AG08395 (cell line): ENCODE data around the gene AKNAD1.
"Not testable (repeated sequence)": the region's sequence is repeated elsewhere in the genome, so short reads cannot be mapped to it uniquely, and the experiment has no call there.

Source experiments
- DNase-seq: peaks from one replicate; pipeline ENCODE4 v3.0.0; 2012; ENCODE audit warnings: mixed read lengths, low spot score

The AKNAD1 gene, protein sequence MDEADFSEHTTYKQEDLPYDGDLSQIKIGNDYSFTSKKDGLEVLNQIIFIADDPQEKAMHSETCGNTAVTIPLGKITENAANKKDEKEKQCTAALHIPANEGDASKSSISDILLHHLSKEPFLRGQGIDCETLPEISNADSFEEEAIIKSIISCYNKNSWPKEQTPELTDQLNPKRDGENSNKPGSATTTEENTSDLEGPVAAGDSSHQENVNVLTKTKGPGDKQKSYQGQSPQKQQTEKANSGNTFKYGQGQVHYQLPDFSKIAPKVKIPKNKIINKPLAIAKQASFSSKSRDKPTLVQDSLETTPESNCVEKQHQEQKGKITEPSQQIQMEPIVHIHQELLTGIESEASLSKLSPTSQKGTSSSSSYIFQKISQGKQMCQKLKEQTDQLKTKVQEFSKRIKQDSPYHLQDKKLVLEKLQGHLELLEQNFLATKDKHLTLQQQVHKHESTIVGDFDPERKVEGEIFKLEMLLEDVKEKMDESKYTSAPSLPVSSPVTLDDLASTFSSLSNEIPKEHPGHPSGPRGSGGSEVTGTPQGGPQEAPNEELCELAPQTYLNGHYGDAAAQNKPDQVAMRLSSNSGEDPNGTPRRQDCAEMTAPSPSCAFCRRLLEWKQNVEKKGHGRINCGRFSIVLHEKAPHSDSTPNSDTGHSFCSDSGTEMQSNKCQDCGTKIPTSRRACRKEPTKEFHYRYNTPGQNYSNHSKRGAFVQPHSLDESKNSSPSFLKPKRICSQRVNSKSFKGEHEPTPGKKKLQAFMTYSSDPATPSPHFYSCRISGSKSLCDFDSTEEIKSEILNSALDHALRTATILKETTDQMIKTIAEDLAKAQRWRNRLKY

DNA sequence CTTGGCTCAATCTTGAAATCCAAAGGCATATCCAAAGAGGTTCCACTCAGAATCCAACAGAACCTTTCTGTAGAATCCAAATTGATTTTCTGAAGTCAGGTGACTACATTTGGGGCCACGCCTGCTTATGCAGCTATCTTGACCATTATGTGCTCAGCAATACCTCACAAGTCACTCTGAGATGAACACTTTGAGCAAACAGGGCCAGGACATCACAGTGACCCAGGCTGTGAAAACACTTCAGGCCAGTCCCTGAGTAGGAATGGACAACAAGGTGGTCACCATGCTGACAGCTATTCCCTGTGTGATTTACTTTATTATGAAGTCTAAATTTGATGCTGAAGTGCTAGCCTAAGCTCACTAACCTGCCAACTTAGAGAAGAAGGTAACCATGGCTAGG lies at the start of gene AKNAD1:
Gene AKNAD1 (minus strand): TSS at position 101 of the 400 bp plus-strand sequence. CDS start 4,430 bp downstream, outside the sequence.
- no peak for DNase-seq

DNA sequence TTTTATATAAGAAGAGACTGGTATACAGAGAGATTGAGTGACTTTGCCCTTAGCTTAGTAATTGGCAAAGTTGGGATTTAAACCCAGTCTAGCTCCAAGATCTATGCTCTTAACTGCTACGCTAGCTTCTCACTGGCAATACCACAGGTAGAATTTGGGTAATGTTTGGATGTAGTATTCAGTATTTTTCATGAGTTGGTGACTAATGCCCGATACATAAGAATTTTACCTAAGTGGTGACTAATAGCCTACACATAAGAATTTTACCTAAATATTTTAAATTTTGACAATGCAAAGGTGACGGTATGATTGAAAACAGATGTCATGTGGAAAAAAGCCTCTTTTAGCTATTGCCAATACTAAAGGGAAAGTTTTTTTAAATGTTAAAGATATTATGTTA lies 44.2 kb upstream of the AKNAD1 start:
- DNase-seq, result no peak

DNA sequence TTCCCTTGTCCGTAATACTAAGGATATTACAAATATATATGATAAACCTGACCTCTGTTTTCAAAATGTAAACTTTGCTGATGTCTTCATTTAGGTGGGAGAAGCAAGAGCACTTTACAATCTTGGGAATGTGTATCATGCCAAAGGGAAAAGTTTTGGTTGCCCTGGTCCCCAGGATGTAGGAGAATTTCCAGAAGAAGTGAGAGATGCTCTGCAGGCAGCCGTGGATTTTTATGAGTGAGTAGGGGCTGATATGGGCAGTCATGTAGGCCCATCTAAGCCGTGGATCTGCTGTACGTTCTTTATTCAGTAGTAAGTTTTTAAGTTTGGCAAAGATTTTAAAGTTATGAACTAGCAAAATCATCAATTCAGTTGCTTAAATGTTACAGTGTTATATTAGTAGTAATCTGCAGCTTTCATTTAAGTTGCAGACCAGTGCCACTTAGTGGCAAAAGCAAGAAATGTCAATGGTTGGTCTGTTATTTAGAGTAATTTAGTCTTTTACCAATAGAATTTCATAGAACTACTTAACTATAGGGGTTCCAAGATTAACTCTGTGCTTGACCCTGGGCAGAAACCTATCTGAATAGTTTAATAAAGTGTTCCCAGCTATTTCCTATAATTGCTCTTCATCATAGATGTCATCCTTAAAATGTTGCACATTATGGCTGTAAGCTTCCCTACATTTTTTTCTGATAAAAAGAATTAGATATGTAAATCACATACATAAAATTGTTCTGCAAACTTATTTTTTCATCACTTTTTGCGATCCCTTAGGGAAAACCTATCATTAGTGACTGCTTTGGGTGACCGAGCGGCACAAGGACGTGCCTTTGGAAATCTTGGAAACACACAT lies 41.2 kb upstream of the AKNAD1 start:
- peak; percentile 65 for DNase-seq

DNA sequence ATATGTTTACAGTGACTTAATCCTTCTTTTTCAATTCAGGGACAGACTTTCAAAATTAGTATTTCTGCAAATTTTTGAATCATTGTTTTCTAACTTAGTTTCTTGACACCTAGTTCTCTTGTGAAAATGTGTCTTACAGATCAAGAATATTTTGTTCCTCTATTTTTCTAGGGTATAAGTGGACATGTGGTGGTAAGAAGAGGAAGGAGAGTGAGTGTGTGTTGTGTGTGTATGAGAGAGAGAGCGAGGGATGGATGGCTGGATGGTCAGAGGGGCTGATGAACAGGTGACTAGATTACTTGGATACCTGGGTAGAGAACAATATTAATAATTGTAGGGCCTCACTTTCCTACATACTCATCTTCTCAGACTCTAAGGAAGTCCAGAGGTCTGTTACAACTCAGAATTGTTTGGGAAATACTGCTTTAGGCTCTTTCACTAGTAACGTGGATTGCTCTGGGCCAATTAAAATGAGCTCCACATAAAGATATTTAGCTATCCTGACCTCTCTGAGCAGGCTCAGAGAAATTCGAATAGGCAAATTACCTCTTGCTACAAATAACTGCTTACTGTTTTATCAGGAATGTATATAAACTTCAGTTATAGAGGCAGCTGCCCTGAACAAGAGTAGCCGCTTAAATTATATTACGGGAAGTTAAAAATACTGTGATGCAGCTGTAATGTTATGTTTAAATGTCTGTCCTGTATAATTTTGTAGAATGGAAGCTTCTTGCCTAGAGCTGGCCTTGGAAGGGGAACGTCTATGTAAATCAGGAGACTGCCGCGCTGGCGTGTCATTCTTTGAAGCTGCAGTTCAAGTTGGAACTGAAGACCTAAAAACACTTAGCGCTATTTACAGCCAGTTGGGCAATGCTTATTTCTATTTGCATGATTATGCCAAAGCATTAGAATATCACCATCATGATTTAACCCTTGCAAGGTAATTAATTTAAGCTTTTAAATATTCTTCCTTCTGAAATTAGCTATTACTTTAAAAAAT lies 39.6 kb upstream of the AKNAD1 start:
- peak; percentile 22 for DNase-seq

DNA sequence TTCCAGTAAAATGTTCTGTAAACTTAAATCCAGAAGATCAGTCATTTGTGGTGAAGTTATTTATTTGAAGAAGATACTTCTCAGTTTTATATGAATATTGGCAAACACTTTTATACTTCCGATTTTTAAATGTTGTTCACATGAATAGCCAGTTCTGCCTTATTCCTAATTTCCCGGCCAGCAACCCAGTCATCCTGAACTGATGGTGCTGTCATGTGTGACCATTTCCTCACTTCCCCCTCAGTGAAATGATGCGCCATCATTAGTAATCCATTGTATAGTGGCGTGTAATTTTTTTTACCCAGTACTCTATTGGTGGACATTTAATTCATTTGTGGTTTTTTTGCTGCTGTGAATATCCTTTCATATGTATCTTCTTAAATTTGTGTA lies 36.2 kb upstream of the AKNAD1 start:
- no peak for DNase-seq

DNA sequence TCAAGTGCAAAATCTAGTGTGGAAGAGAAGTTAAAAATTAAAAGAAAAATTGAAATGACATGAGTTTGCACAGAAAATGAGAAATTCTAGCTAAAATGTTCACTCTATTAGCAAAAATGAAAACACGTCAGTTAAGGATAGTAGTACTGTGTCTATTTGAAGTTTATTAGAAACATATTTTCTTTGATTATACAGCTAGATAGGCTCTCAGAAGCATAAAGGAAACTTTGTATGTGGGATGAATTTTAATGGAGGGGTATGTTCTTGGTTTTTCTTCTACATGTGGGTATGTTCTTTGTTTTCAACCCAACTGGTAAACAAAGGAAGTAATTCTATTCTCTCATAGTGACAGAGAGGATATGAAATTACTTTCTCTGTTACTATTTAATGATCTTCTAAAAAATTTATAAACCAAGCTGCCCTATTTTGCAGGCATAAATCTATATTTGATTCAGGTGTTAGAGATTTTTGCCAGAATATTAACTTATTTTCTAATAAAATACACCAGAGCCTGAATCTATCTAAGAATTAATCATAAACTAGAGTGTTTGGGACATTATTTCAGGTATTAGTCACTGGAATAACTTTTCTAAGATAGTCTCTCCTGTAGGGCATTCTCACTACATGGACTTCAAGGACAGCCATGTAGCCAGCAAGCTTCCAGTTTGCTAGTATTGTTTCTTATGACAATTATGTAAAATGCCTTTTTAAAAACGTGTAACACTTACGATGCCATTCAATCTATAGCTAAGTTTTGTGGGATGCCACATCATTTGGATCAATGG lies 35.7 kb upstream of the AKNAD1 start:
- DNase-seq, result no peak

DNA sequence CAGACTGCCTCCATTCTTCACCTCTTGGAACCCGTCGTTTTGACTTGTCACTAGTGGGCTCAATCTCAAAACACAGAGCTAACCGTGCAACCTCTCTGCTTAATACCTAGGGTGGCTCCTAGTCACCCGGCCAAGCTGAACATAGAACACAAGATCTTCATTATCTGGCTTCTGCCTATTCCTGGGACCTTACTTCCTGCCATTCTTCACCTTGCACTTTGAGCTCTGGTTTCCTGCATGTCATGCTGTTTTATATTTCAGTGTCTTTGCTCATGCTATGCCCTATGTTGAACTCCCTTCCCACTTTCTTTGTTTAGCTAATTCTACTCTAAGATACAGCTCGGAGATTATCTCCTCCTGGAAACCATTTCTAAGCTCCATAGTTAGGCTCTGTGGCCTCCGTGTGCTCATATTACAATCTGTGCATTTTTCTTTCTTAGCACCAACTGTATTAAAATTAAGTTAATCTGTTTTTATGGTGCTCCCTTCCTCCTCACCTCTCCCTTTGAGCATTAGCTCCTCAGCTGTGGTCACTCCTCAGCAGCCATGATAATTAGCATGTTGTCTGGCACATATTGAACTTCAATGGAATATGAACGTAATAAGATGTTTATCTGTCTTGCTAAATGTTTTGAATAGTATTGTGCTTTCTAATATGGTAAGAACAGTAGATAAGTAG lies 33.0 kb upstream of the AKNAD1 start:
- no peak for DNase-seq

DNA sequence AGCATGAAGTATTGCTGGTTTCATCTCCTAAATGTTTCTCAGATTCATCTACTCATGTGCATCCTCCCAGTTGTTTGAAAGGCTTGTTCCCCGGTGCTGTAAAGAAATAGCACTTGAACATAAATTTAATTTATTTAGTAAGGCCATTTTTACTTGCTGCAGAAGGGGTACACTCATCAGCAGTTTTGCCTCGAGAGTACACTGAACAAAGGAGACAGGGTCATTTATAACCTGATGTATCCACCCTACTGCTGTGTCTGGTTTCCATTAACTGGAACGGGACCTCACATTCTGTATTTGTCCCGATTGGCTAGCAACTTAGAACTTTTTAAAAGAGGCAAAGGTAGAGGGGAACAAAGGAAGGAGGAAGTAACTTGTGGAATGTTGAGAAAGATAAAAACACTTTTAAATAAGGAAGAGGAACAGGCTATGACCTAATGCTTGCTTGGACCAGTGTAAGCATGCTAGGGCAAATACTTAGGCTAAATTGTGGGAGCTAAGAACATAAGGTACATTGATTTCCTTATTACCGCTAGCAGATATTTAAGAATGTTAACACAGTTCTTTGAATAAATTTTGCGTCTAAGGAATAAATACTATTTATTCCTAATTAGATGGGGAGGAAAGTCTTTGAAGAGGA lies 32.2 kb upstream of the AKNAD1 start:
- not testable (repeated sequence) for DNase-seq

DNA sequence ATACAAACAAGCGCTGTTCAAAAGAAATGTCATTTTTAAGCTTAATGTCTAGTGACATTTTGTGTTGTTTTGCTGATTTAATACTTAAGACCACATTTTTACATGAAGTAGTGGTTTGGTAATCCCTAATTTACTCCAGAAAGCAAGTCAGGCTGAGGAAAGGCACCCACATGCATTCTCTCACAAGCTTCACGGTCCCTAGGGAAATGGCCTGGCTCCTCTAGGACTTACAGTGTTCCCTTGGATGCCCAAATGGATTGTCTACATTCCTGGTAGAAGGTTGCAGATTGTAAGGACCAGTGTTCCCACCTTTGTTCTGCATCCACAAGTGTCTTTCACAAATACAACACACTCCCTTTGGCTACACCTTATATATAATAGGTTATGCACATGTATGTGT lies 29.4 kb upstream of the AKNAD1 start:
- DNase-seq, result no peak

DNA sequence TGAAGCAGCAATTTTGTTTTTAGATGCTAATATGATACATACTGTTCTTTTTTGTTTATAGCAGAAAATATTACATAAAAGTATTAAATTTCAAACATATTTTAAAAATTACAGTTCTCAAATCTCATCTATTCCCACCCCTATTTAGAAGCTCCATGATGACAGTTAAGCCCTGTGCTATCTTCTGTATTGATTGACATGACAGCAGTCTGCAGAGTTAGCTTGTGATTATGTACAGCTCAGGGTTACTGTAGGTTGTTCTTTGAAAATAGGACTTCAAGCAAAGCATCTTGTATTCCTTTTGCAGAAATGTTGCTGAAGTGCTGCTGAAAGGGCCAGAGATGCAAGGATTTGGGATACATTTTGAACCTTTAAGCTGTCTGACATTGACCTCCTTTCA lies 28.1 kb upstream of the AKNAD1 start:
- DNase-seq, result no peak

DNA sequence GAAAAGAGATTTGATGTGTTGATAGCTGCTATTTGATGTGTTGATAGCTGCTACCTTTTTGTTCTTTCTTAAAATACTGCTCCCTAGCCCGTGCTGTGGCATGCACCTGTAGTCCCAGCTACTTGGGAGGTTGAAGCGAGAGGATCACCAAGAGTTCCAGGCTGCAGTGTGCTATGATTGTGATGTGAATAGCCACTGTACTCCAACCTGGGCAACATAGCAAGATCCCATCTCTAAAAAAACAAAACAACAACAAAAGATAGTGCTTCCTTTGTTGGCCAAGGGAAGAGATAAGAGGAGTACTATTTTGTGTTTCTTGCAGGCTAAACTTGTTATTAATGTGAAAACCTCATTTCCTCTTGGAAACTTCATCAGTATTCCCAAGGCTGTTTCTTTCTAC lies 25.9 kb upstream of the AKNAD1 start:
- no peak for DNase-seq

DNA sequence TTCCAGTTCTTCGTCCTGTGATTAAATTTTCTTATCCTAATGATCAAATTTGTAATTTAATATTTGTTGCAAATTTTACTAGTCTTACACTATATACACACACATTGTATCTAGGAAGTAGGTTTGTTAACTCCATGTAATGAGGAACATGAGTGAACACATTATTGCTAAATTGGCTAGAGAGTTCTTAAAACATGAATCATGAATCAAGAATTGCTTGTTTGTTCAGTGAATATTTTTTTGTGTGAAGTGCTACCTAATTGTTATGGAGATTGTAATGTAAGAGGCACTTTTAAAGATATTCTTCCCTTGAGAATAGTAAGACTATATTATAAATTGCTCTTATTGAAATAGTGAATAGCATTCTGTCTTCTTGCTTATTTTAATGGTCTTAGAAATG lies 24.5 kb upstream of the AKNAD1 start:
- DNase-seq, result peak; percentile 40

DNA sequence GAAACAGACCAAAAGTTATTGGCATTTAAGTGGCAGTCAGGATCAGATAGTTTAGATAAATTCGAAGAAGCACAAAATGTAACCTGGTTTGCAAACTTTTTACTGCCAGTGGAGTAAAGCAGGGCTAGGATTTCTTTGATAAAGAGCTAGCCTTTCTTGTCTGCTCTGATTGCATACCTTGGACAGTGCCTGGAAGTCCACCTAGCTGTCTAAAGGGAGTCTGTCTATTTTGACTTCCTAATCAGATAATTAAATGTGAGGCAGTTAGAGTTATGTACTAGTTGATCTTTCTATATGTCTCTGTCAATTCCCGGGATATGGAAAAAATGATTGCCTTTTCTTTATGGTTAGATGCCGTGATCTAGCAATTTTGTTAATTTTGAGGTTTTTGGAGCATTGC lies 24.0 kb upstream of the AKNAD1 start:
- DNase-seq, result no peak

DNA sequence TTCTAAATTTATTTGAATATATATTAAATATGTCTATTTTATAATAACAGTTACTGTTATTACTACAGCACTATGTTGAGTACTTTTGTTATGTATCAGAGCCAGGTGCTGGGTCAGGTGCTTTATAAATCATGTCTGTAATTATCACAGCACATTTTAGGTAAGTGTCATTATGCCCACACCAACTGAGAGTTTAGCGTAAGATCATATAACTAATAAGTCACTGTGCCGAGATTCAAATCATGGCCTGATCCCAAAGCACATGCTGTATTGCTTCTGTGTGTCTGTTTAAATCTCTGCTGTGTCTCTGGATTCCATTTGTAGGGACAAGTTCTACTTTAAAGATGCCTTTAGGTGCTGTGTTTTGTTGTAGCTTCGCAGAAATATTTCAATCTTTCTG lies 21.8 kb upstream of the AKNAD1 start:
- DNase-seq, result peak; percentile 9

DNA sequence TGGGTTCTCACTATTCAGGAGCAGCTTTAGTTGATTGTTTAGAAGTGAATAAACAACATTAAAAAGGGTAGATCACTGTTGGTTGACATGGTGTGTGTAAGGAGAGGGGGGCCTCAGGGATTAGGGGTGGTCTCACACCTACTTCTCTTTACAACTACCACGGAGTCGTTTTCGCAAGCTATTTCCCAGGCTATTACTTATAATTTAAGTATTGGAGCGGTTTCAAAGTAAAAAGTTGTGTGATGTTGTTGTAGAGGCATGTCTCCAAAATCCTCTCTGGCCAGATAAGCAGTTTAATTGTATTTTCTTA lies 21.2 kb upstream of the AKNAD1 start:
- no peak for DNase-seq

DNA sequence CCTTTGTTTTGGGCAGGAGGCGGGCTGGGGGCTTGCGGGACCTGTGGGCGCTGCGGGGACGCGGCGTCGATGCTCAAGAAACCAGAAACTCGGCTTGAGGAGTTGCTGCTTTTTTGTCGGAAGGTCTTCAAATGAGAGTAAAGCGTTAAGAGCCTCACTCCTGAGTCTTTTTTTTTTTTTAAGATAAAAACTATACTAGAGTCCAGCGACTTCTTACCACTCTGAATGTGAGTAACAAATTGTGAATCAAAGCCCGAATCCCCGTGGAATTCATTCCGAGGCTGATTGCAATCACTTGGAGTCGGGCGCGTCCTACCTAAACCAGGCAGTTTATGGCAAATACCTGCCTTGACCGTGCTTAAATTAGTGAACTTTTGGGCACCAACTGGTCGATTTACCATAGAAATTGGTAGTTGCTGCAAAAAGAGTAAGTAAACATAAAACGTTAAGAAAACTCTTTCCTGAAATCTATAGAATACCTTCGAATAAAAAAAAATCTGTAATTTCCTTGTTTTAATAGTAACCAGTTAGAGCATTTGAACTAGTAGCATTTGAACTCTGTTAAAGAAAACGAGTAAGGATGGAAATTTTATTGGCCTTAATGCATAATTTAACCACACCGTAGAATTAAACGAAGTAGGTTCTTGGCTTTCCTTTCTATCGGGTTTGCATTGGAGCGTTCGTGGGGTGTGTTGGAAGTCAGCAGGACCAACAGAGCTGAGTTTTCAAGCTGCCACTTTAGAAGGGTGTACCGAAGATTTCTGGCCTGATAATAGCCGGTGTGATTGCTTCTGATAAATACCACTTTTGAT lies 20.7 kb upstream of the AKNAD1 start:
- DNase-seq, result peak; percentile 34

DNA sequence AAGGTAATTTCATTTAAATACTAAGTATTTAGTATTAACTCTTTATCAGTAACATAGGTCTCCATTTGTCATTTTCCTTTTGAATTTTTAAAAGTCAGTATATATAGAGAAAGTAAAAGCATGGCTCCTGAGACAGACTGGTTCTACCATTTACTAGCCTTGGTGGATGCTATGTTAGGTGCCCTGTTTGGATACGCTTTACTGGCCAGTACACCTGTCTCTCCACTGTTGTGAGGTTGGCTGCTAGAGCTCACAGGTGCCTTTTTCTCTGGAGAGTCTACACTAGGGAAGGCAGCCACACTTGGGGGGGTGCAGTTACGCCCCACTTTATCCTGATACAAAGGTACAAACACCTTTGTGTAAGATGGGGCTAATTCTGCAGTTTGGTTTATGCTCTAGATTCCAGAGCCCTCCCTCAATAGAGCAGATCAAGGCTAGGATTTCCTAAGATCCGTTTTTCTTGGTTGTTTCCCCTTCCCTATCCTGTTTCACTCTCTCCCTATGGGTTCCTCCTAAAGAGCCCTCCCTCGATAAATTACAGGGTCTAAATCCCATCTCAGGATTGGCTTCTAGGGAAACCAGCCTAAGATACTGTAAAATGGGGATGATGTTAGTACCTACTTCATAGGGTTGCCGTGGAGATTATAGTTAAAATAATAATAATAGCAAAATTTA lies 14.3 kb upstream of the AKNAD1 start:
- no peak for DNase-seq
